HUES48 (cell line): ENCODE measurements around the gene UGCG.
"Not testable (repeated sequence)": the region's sequence is repeated elsewhere in the genome, so short reads cannot be mapped to it uniquely, and the experiment has no call there.

Source experiments
- H3K27ac ChIP-seq: one replicate; pipeline ENCODE4 v1.7.0; 2013; ENCODE audit warnings: low read depth, low read length, inconsistent platforms
- H3K27me3 ChIP-seq: 2 replicates; pipeline ENCODE4 v1.6.1; 2013; ENCODE audit warnings: mild to moderate bottlenecking, low read length; ENCODE audit not compliant: control insufficient read depth, insufficient read depth
- H3K36me3 ChIP-seq: 2 replicates; pipeline ENCODE4 v1.6.1; 2013; ENCODE audit warnings: low read length; ENCODE audit not compliant: control insufficient read depth, insufficient read depth
- H3K4me1 ChIP-seq: 2 replicates; pipeline ENCODE4 v1.6.1; 2013; ENCODE audit warnings: mild to moderate bottlenecking, low read length; ENCODE audit not compliant: control insufficient read depth, insufficient read depth
- H3K4me3 ChIP-seq: 2 replicates; pipeline ENCODE4 v1.5.1; 2013; ENCODE audit warnings: mild to moderate bottlenecking, low read depth, low read length
- H3K9ac ChIP-seq: 2 replicates; pipeline ENCODE4 v1.6.1; 2013; ENCODE audit warnings: mild to moderate bottlenecking, low read depth, low read length, moderate library complexity
- H3K9me3 ChIP-seq: 2 replicates; pipeline ENCODE4 v1.6.1; 2013; ENCODE audit warnings: low read length; ENCODE audit not compliant: control insufficient read depth, insufficient read depth

The UGCG gene

GRCh38 chr9:111937301-111937700 is 40.7 kb downstream of the UGCG start:
- no peaks in the 10 kb centered on the region for H3K4me1 ChIP-seq
- no peaks in the 10 kb centered on the region for H3K9me3 ChIP-seq
- no peak overlapping the region for H3K4me3 ChIP-seq
- no peak overlapping the region for H3K27ac ChIP-seq
- no peak overlapping the region for H3K9ac ChIP-seq
- no peaks in the 10 kb centered on the region for H3K27me3 ChIP-seq
- H3K36me3 ChIP-seq: peaks cover 27% of the 10 kb centered on the region

- no peaks in the 10 kb centered on the region for H3K4me1 ChIP-seq
- no peaks in the 10 kb centered on the region for H3K9me3 ChIP-seq
- no peak overlapping the region for H3K9ac ChIP-seq
- H3K27ac ChIP-seq: no peak overlapping the region
- H3K4me3 ChIP-seq: no peak overlapping the region
- no peaks in the 10 kb centered on the region for H3K27me3 ChIP-seq
- H3K36me3 ChIP-seq: peaks cover 21% of the 10 kb centered on the region
Measured at GRCh38 chr9:111937781-111938426, 41.3 kb downstream of the UGCG start.

- no peak overlapping the region for H3K4me3 ChIP-seq
- H3K4me1 ChIP-seq: no peaks in the 10 kb centered on the region
- peaks cover 16% of the 10 kb centered on the region for H3K36me3 ChIP-seq
- no peaks in the 10 kb centered on the region for H3K9me3 ChIP-seq
- H3K27me3 ChIP-seq: no peaks in the 10 kb centered on the region
- no peak overlapping the region for H3K9ac ChIP-seq
- no peak overlapping the region for H3K27ac ChIP-seq
Measured at GRCh38 chr9:111938427-111938800, 41.8 kb downstream of the UGCG start.

GRCh38 chr9:111939322-111939721 is 42.7 kb downstream of the UGCG start:
- peaks cover 7% of the 10 kb centered on the region for H3K36me3 ChIP-seq
- no peak overlapping the region for H3K27ac ChIP-seq
- H3K27me3 ChIP-seq: no peaks in the 10 kb centered on the region
- no peak overlapping the region for H3K4me3 ChIP-seq
- H3K4me1 ChIP-seq: no peaks in the 10 kb centered on the region
- no peaks in the 10 kb centered on the region for H3K9me3 ChIP-seq
- no peak overlapping the region for H3K9ac ChIP-seq

GRCh38 chr9:111940697-111941096 is 44.1 kb downstream of the UGCG start:
- Histone ChIP-seq H3K27me3 (no peaks in the 10 kb centered on the region), H3K4me1 (no peaks in the 10 kb centered on the region), H3K9me3 (no peaks in the 10 kb centered on the region), H3K9ac (no peak overlapping the region), H3K36me3 (no peaks in the 10 kb centered on the region), H3K4me3 (no peak overlapping the region), H3K27ac (no peak overlapping the region)

GRCh38 chr9:111943200-111943599 is 46.6 kb downstream of the UGCG start:
- H3K4me1 ChIP-seq: no peaks in the 10 kb centered on the region
- no peaks in the 10 kb centered on the region for H3K27me3 ChIP-seq
- no peak overlapping the region for H3K9ac ChIP-seq
- H3K27ac ChIP-seq: no peak overlapping the region
- no peaks in the 10 kb centered on the region for H3K9me3 ChIP-seq
- no peaks in the 10 kb centered on the region for H3K36me3 ChIP-seq
- H3K4me3 ChIP-seq: no peak overlapping the region

- Histone ChIP-seq H3K4me3 (no peak overlapping the region), H3K4me1 (no peaks in the 10 kb centered on the region), H3K9ac (no peak overlapping the region), H3K27me3 (no peaks in the 10 kb centered on the region), H3K27ac (no peak overlapping the region), H3K36me3 (no peaks in the 10 kb centered on the region), H3K9me3 (no peaks in the 10 kb centered on the region)
Measured at GRCh38 chr9:111943746-111944145, 47.1 kb downstream of the UGCG start.

- no peaks in the 10 kb centered on the region for H3K4me1 ChIP-seq
- no peaks in the 10 kb centered on the region for H3K9me3 ChIP-seq
- no peaks in the 10 kb centered on the region for H3K27me3 ChIP-seq
- no peak overlapping the region for H3K4me3 ChIP-seq
- H3K36me3 ChIP-seq: no peaks in the 10 kb centered on the region
- H3K27ac ChIP-seq: no peak overlapping the region
- H3K9ac ChIP-seq: no peak overlapping the region
Measured at GRCh38 chr9:111944241-111944866, 47.7 kb downstream of the UGCG start.

GRCh38 chr9:111945216-111945615 is 48.6 kb downstream of the UGCG start:
- Histone ChIP-seq H3K4me3 (no peak overlapping the region), H3K27ac (no peak overlapping the region), H3K9ac (no peak overlapping the region)

GRCh38 chr9:111948109-111948508 is 51.5 kb downstream of the UGCG start:
- not testable (repeated sequence) for H3K4me1 ChIP-seq, H3K27me3 ChIP-seq, H3K36me3 ChIP-seq

More at GRCh38 chr9:111945216-111945615, 48.6 kb downstream of the UGCG start:
- Histone ChIP-seq H3K9me3 (no peaks in the 10 kb centered on the region), H3K36me3 (no peaks in the 10 kb centered on the region), H3K4me1 (no peaks in the 10 kb centered on the region), H3K27me3 (no peaks in the 10 kb centered on the region)

GRCh38 chr9:111948951-111949350 is 52.3 kb downstream of the UGCG start:
- no peak overlapping the region for H3K4me3 ChIP-seq
- peaks cover 6% of the 10 kb centered on the region; the same call in 1 of the 2 replicates for H3K27me3 ChIP-seq
- H3K36me3 ChIP-seq: no peaks in the 10 kb centered on the region
- no peak overlapping the region for H3K27ac ChIP-seq
- H3K4me1 ChIP-seq: no peaks in the 10 kb centered on the region
- no peak overlapping the region for H3K9ac ChIP-seq
- H3K9me3 ChIP-seq: no peaks in the 10 kb centered on the region

More at GRCh38 chr9:111948109-111948508, 51.5 kb downstream of the UGCG start:
- not testable (repeated sequence) for H3K9ac ChIP-seq, H3K4me3 ChIP-seq, H3K9me3 ChIP-seq, H3K27ac ChIP-seq
